LNCAP (cell line): ENCODE results near the gene VIL1.

Experiments used
- CTCF ChIP-seq: fragments of 450-650 bp; IDR thresholded peaks from 2 replicates; pipeline ENCODE4 v1.5.1; 2017; ENCODE audit warnings: mild to moderate bottlenecking

Gene VIL1

GRCh38 chr2:218437969-218438368 is 19.0 kb downstream of the VIL1 start:
- TF ChIP-seq CTCF, result no peak

DNA sequence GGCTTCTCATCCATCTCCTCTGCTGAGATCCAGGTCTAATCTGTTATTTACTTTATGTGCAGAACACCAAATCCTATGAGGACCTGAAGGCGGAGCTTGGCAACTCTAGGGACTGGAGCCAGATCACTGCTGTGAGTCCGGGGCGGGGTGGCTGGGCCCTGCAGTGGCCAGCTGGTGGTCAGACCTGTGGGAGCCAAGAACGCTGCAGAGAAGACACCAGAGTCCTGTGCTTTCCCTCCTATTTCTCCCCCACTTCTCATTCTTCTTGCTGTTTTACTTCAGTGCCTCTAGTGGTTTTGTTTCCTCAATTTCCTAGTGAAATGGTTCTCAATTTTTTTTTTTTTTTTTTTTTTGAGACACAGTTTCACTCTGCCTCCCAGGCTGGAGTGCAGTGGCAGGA is 19.7 kb downstream of the VIL1 start:
- no peak for TF ChIP-seq CTCF

- TF ChIP-seq CTCF, result no peak
Measured at GRCh38 chr2:218444692-218445357, 25.9 kb downstream of the VIL1 start.

GRCh38 chr2:218445602-218446001 is 26.7 kb downstream of the VIL1 start:
- TF ChIP-seq CTCF, result no peak

- TF ChIP-seq CTCF, result no peak
Measured at GRCh38 chr2:218446547-218446946, 27.6 kb downstream of the VIL1 start.

GRCh38 chr2:218447072-218447471 is 28.1 kb downstream of the VIL1 start:
- TF ChIP-seq CTCF, result no peak

GRCh38 chr2:218448934-218449333 is 30.0 kb downstream of the VIL1 start:
- no peak for TF ChIP-seq CTCF

DNA sequence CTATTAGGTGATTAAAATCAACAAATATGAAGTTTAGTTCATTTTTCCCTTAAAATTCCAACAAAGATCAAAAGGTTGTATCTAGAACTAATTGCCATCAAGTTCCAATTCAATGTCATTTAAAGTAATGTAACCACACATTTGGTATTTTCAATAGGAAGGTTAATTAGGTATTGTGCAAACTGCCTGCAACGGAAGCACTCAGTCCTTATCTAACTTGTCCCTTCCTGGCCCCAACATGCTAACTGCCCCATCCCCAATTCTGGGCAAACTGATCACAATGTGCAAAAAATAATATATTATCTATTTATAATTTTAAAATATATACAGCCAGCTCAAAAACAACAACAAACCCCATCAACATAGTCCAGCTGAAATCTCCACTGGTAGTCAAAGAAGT is 33.2 kb downstream of the VIL1 start:
- no peak for TF ChIP-seq CTCF
